Kidney (tissue), 14 donors: ENCODE results near the gene CCDC85B. TPM values are rescaled to one million over a fixed set of nuclear protein-coding genes. Genes with fewer than 3 reads are reported as not detected.

Experiments used
- DNase-seq, 5 donors: peaks; one replicate each; pipeline ENCODE4 v3.0.0-alpha.2; 2013 to 2020
- FAIRE-seq: peaks from 2 replicates; lab custom pipeline; 2012; peaks lifted over from hg19 to GRCh38; lab: Jason Lieb, UNC
- H3K27ac ChIP-seq, 2 donors: one replicate each; pipeline ENCODE4 v1.7.0; 2013; ENCODE audit warnings: low read depth in 2 of 2, low read length in 2 of 2, inconsistent platforms in 1 of 2
- H3K27me3 ChIP-seq: one replicate; pipeline ENCODE4 v1.7.1; 2013; ENCODE audit warnings: low read length, inconsistent platforms; ENCODE audit not compliant: control insufficient read depth, insufficient read depth
- H3K36me3 ChIP-seq, 3 donors: one replicate each; pipeline versions ENCODE4 v1.7.0 to v1.7.1; 2013; ENCODE audit warnings: low read length in 3 of 3, control low read depth in 1 of 3, inconsistent platforms in 1 of 3; ENCODE audit not compliant: insufficient read depth in 3 of 3, control insufficient read depth in 2 of 3
- H3K4me1 ChIP-seq, 3 donors: one replicate each; pipeline versions ENCODE4 v1.7.0 to v1.7.1; 2013; ENCODE audit warnings: low read length in 3 of 3, inconsistent platforms in 1 of 3, low read depth in 1 of 3; ENCODE audit not compliant: control insufficient read depth in 2 of 3, insufficient read depth in 2 of 3
- H3K4me3 ChIP-seq, 3 donors: one replicate each; pipeline versions ENCODE4 v1.7.0 to v1.8.1; 2013; ENCODE audit warnings: low read length in 3 of 3, control low read depth in 1 of 3, inconsistent platforms in 1 of 3
- H3K9ac ChIP-seq, 3 donors: one replicate each; pipeline versions ENCODE4 v1.7.0 to v1.7.1; 2013; ENCODE audit warnings: low read length in 3 of 3, control low read depth in 1 of 3, inconsistent platforms in 1 of 3
- H3K9me3 ChIP-seq, 3 donors: one replicate each; pipeline versions ENCODE4 v1.7.0 to v1.7.1; 2013; ENCODE audit warnings: low read length in 3 of 3, control low read depth in 1 of 3, inconsistent platforms in 1 of 3; ENCODE audit not compliant: control insufficient read depth in 2 of 3, insufficient read depth in 1 of 3
- CTCF ChIP-seq: IDR thresholded peaks from 3 replicates; pipeline ENCODE4 v1.5.1; 2012; ENCODE audit warnings: mild to moderate bottlenecking, moderate library complexity, borderline replicate concordance; ENCODE audit not compliant: insufficient read depth; ENCODE audit errors: extremely low read depth
- intact Hi-C: fragments of 100-400 bp; cut with DNase I; formaldehyde crosslinking; loops from one replicate; pipeline ENCODE4 v1.11.1; 2022
- polyA plus RNA-seq: library from polyadenylated mRNA; stranded (reverse); fragments of 350-450 nt; fragmentation: Illumina TruSeq; extraction: RNeasy Lipid Tissue Mini Kit (QIAGEN cat#74804); gene quantifications from one replicate; pipeline ENCODE4 v1.2.3, GENCODE V29; 2014; ENCODE audit warnings: low read depth, low replicate concordance; ENCODE audit not compliant: insufficient read depth
- total RNA-seq: library from RNA; stranded (reverse); fragmentation: NEBNext Ultra II Directional; extraction: Animal tissue kit (Norgen Biotek cat#: 25700); gene quantifications from one replicate; pipeline ENCODE4 v1.2.1, GENCODE V29; 2021
- donor health status: control.
- donor health status: control.
- donor health status: control.
- donor health status: control.
- donor health status: control.
- donor health status: DM: yes; HTN: yes; CAD: no.
- donor health status: Normal renal cell carcinoma (clear cell type).

The CCDC85B gene
- total and polyA plus RNA-seq, 2 donors from 2014 or later: 26.1 to 31.8 TPM

DNA sequence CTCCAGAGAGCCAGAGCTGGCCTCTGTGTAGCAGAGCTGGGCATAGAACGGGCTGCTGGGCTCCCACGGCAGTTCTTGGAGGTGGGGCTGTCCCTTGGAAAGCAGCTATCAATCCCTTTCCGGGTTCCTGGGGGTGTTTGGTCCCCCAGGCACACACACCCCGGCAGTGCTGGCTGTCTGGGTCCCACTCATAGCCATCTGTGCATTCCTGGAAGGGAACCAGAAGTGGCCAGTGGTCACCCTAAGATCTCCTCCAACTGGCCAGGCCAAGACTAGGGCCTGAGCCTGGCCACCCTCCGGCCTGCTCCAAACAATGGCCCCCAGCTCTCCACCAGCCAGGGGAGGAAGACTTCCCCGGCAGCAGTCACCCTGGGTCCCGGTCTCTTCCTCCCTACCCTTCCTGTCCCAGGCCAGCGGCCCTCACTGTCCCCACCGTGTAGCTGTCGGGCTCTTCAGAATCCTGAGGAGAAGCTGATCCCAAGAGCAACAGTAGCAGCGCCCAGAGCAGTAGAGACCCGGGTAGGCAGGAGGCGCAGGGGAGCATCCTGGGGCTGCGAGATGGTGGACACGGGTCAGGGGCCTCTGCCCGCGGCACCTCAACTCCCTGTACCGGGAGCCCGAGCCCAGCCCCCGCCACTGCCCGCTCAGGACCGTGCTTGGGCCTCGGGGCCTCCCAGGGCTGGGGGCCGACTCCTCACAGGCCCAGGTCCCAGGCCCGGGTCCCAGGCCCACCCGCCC, 18.5 kb upstream of the CCDC85B start:
- peak overlapping the region; percentile 20 to 50 (median 44) for H3K4me3 ChIP-seq
- peak overlapping the region in 2 of 3 donors; percentile 73 to 80 for H3K9ac ChIP-seq
- no peaks in the 10 kb centered on the region for H3K9me3 ChIP-seq
- FAIRE-seq (no peak), DNase-seq (peak in 4 of 5 donors; percentile 31 to 86 (median 42))
- peaks cover 0 to 9% (median 2%) of the 10 kb centered on the region in 3 donors for H3K36me3 ChIP-seq
- no peaks in the 10 kb centered on the region for H3K27me3 ChIP-seq
- intact Hi-C loops: no loop called here
- peaks cover 0 to 16% (median 3%) of the 10 kb centered on the region in 3 donors for H3K4me1 ChIP-seq
- H3K27ac ChIP-seq: peak overlapping the region; percentile 70 to 76
- TF ChIP-seq CTCF: no peak

DNA sequence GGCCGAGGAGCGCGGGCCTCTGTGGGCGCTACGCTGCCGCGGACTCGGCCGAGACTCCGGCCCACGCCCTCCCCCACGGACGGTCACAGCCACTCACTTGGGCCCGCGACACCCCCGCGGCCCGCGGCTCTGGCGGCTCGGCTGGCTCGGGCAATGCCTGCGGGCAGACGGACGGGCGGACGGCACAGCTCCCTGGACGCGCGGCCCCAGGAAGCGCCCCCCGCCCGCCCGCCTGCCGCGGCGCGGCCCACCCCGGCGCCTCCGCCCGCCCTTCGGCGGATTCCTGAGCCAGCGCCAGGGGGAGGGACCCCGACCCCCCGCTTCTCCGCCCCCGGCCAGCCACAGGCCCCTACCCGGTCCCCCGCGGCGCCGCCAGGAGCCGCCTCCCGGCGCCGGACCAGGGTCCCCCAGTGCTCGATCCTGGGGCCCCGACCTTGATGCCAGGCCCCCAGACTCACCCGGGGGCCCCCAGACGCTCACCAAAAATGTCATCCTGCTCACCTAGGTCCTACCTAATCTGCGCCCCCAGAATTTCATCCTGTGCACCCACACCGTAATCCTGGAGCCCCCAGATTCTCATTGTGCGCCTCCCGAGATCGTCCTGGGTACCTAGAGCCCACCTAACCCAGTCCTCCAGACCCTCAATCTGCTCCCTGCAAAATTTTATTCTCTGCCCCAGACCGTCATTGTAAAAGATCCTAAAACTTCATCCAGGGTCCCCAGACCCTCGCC, 17.7 kb upstream of the CCDC85B start, which contains the start of gene EFEMP2:
EFEMP2 (minus strand) TSS at position 215 of the 732 bp plus-strand sequence. CDS start 446 bp downstream, outside the sequence.
- peak; percentile 59 to 90 (median 77) for DNase-seq
- H3K36me3 ChIP-seq: peaks cover 0 to 6% (median 0%) of the 10 kb centered on the region in 3 donors
- H3K27ac ChIP-seq: peak within 1 kb of the TSS; percentile 84 to 85
- no peaks in the 10 kb centered on the region for H3K27me3 ChIP-seq
- intact Hi-C loops: no loop called here
- peak within 1 kb of the TSS; percentile 29 to 80 (median 80) for H3K9ac ChIP-seq
- H3K4me3 ChIP-seq: peak within 1 kb of the TSS; percentile 66 to 71 (median 70)
- TF ChIP-seq CTCF: no peak
- H3K9me3 ChIP-seq: no peaks in the 10 kb centered on the region
- peaks cover 0 to 16% (median 3%) of the 10 kb centered on the region in 3 donors for H3K4me1 ChIP-seq
- no peak for FAIRE-seq

GRCh38 chr11:65873318-65874156, 16.9 kb upstream of the CCDC85B start:
- peak; percentile 82 for FAIRE-seq
- H3K4me1 ChIP-seq: peaks cover 0 to 16% (median 3%) of the 10 kb centered on the region in 3 donors
- H3K27me3 ChIP-seq: no peaks in the 10 kb centered on the region

More at GRCh38 chr11:65873318-65874156, 16.9 kb upstream of the CCDC85B start:
- TF ChIP-seq CTCF: no peak
- Histone ChIP-seq H3K9me3 (no peaks in the 10 kb centered on the region), H3K9ac (peak overlapping the region; percentile 29 to 80 (median 59)), H3K27ac (peak overlapping the region; percentile 84 to 85), H3K36me3 (peaks cover 0 to 6% (median 0%) of the 10 kb centered on the region in 3 donors), H3K4me3 (peak overlapping the region; percentile 66 to 71 (median 70))
- DNase-seq: peak; percentile 95 to 98 (median 97)
- intact Hi-C loops: no loop called here
